HepG2 (cell line): Measurements from ENCODE around the gene TMEM198. TPM values are rescaled to one million over a fixed set of nuclear protein-coding genes. Genes with fewer than 3 reads are reported as not detected.

ENCODE experiments used
- ADNP ChIP-seq: sonication (generic); formaldehyde crosslinking; IDR thresholded peaks from 2 replicates; pipeline ENCODE4 v1.4.0; 2020; ENCODE audit warnings: missing genetic modification reagents
- FOSL1 ChIP-seq: sonication (generic); formaldehyde crosslinking; IDR thresholded peaks from 2 replicates; pipeline ENCODE4 v1.9.0; 2021; ENCODE audit warnings: missing genetic modification reagents, borderline replicate concordance
- GABPB1 ChIP-seq: IDR thresholded peaks from 2 replicates; pipeline ENCODE4 v1.6.1; 2016; ENCODE audit warnings: mild to moderate bottlenecking, missing genetic modification reagents, moderate library complexity, missing compliant biosample characterization
- HES4 ChIP-seq: sonication (generic); formaldehyde crosslinking; IDR thresholded peaks from 2 replicates; pipeline ENCODE4 v1.9.0; 2021; ENCODE audit warnings: mild to moderate bottlenecking, missing genetic modification reagents, borderline replicate concordance
- HNRNPL ChIP-seq: fragments of 200-400 bp; formaldehyde crosslinking; IDR thresholded peaks from 2 replicates; pipeline ENCODE4 v1.6.1; 2017; ENCODE audit warnings: mild to moderate bottlenecking, low read depth, low read length
- KLF16 ChIP-seq, 2 experiments: sonication (generic) in 1 of 2; formaldehyde crosslinking in 1 of 2; IDR thresholded peaks; 2 replicates each; pipeline versions ENCODE4 v1.6.1 to v1.8.0; 2016 to 2023; ENCODE audit warnings: missing genetic modification reagents in 2 of 2, missing compliant biosample characterization in 1 of 2
- POLR2G ChIP-seq: fragments of 200-400 bp; formaldehyde crosslinking; IDR thresholded peaks from 2 replicates; pipeline ENCODE4 v1.6.1; 2018; ENCODE audit warnings: mild to moderate bottlenecking, low read depth, low read length, moderate library complexity
- TCF7L2 ChIP-seq: IDR thresholded peaks from 2 replicates; pipeline ENCODE4 v1.6.1; 2011; ENCODE audit warnings: mild to moderate bottlenecking, low read depth, low read length, moderate library complexity
- TOE1 ChIP-seq: sonication (generic); formaldehyde crosslinking; IDR thresholded peaks from 2 replicates; pipeline ENCODE4 v1.4.0; 2020; ENCODE audit warnings: mild to moderate bottlenecking, missing genetic modification reagents
- ZBTB38 ChIP-seq: sonication (generic); formaldehyde crosslinking; IDR thresholded peaks from 2 replicates; pipeline ENCODE4 v1.5.1; 2020; ENCODE audit warnings: mild to moderate bottlenecking, missing genetic modification reagents
- ZC3H13 ChIP-seq: sonication (generic); formaldehyde crosslinking; IDR thresholded peaks from 2 replicates; pipeline ENCODE4 v1.8.1; 2023; ENCODE audit warnings: mild to moderate bottlenecking, missing genetic modification reagents, moderate library complexity
- ZFP41 ChIP-seq: sonication (generic); formaldehyde crosslinking; IDR thresholded peaks from 2 replicates; pipeline ENCODE4 v1.4.0; 2020; ENCODE audit warnings: mild to moderate bottlenecking, missing genetic modification reagents, borderline replicate concordance
- ZFY ChIP-seq: sonication (generic); formaldehyde crosslinking; IDR thresholded peaks from 2 replicates; pipeline ENCODE4 v1.4.0; 2020; ENCODE audit warnings: missing genetic modification reagents
- ZKSCAN1 ChIP-seq: fragments of 150-350 bp; IDR thresholded peaks from 2 replicates; pipeline ENCODE4 v1.6.1; 2014; ENCODE audit warnings: low read length
- ZNF296 ChIP-seq: sonication (generic); formaldehyde crosslinking; conservative IDR thresholded peaks from 2 replicates; pipeline ENCODE4 v1.5.0; 2020; ENCODE audit warnings: mild to moderate bottlenecking, missing genetic modification reagents
- ZNF382 ChIP-seq: sonication (generic); formaldehyde crosslinking; IDR thresholded peaks from 2 replicates; pipeline ENCODE4 v1.5.0; 2020; ENCODE audit warnings: missing genetic modification reagents, mild to moderate bottlenecking, borderline replicate concordance
- ZNF383 ChIP-seq: sonication (generic); formaldehyde crosslinking; IDR thresholded peaks from 2 replicates; pipeline ENCODE4 v1.4.0; 2020; ENCODE audit warnings: missing genetic modification reagents, mild to moderate bottlenecking, borderline replicate concordance
- ZNF589 ChIP-seq: sonication (generic); formaldehyde crosslinking; conservative IDR thresholded peaks from 2 replicates; pipeline ENCODE4 v1.8.0; 2022; ENCODE audit warnings: mild to moderate bottlenecking, moderate library complexity, missing genetic modification reagents
- ZNF747 ChIP-seq: sonication (generic); formaldehyde crosslinking; IDR thresholded peaks from 2 replicates; pipeline ENCODE4 v1.8.1; 2023; ENCODE audit warnings: missing genetic modification reagents, mild to moderate bottlenecking, borderline replicate concordance
- ZNF749 ChIP-seq: sonication (generic); formaldehyde crosslinking; IDR thresholded peaks from 2 replicates; pipeline ENCODE4 v1.8.0; 2022; ENCODE audit warnings: mild to moderate bottlenecking, missing genetic modification reagents, moderate library complexity, borderline replicate concordance
- ZNF772 ChIP-seq: sonication (generic); formaldehyde crosslinking; IDR thresholded peaks from 2 replicates; pipeline ENCODE4 v1.5.0; 2020; ENCODE audit warnings: mild to moderate bottlenecking, missing genetic modification reagents
- ZNF792 ChIP-seq: IDR thresholded peaks from 2 replicates; pipeline ENCODE4 v1.6.1; 2016
- polyA plus RNA-seq, 8 experiments: library from polyadenylated mRNA; depleted of rRNA in 3 of 8; stranded (reverse) in 7 of 8; unstranded in 1 of 8; fragments of >200 nt; fragmentation: Illumina TruSeq in 4 of 8; extraction: Trizol in 4 of 8; gene quantifications; 2 replicates each; pipeline versions ENCODE4 v1.2.1 to v1.2.3, GENCODE V29; 2011 to 2016; ENCODE audit warnings: low read depth in 4 of 8, missing spikeins in 1 of 8, mixed read lengths in 1 of 8; ENCODE audit not compliant: insufficient read depth in 1 of 8
- total RNA-seq, 5 experiments: library from RNA; depleted of rRNA; stranded (reverse); fragments of >200 nt; fragmentation: Illumina TruSeq; extraction: Trizol; gene quantifications; 2 replicates each; pipeline ENCODE4 v1.2.3, GENCODE V29; 2016; ENCODE audit warnings: low read depth in 1 of 5
- TF ChIP-seq, protein P1 (sequence below), 2 experiments: sonication (generic) in 1 of 2; formaldehyde crosslinking in 1 of 2; IDR thresholded peaks; 2 replicates each; pipeline versions ENCODE4 v1.4.0 to v1.6.1; 2018 to 2020; ENCODE audit warnings: missing genetic modification reagents in 2 of 2, borderline replicate concordance in 1 of 2, low read depth in 1 of 2, mild to moderate bottlenecking in 1 of 2, missing biosample characterization in 1 of 2
- TF ChIP-seq, protein P2 (sequence below): IDR thresholded peaks from 2 replicates; pipeline ENCODE4 v1.6.1; 2016; ENCODE audit warnings: low read depth, control low read depth
- TF ChIP-seq, protein P3 (sequence below): sonication (generic); formaldehyde crosslinking; conservative IDR thresholded peaks from 2 replicates; pipeline ENCODE4 v1.4.0; 2020; ENCODE audit warnings: missing genetic modification reagents
- TF ChIP-seq, protein P4 (sequence below): sonication (generic); formaldehyde crosslinking; IDR thresholded peaks from 2 replicates; pipeline ENCODE4 v1.8.0; 2022; ENCODE audit warnings: missing genetic modification reagents, mild to moderate bottlenecking, inconsistent platforms, borderline replicate concordance

Gene TMEM198
- total and polyA plus RNA-seq, 2 of the 13 experiments (the other 11 are each of a cell fraction or from before 2014, with no cell fraction given) = 17.3 to 23.5 TPM

DNA sequence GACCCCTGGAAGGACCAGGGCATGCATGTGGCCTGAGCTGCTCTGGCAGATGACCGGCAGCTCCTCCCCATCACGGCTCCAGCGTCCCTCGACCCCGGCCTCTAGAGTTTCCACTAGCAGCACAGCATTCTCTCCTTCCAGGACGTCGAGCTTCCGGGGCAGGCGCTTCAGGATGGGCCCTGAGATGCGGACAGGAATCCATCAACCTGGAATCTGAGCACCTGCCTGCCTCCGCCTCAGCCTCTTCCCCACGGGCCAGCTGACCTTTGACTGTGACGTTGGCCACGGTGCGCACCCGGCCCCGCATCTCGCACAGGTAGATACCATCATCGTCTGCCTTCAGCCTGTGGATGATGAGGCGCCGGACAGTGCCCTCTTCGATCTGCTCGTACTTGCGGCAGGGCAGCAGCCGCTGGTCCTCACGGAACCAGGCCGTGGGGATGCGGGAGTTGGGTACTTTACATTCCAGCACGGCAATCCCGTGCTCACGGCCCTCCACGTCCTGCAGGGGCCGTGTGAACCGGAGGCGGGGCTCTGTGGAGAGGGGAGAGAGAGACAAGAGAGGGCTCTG is 24.0 kb downstream of the TMEM198 start (continued):
- no peak for TF ChIP-seq HNRNPL
- TF ChIP-seq ZNF749 = no peak
- no peak for TF ChIP-seq TOE1 (CRISPR knock-in tag)
- no peak for TF ChIP-seq ADNP
- TF ChIP-seq ZNF747 = peak; percentile 35; the same call in 1 of the 2 replicates
- TF ChIP-seq, protein P1, sequence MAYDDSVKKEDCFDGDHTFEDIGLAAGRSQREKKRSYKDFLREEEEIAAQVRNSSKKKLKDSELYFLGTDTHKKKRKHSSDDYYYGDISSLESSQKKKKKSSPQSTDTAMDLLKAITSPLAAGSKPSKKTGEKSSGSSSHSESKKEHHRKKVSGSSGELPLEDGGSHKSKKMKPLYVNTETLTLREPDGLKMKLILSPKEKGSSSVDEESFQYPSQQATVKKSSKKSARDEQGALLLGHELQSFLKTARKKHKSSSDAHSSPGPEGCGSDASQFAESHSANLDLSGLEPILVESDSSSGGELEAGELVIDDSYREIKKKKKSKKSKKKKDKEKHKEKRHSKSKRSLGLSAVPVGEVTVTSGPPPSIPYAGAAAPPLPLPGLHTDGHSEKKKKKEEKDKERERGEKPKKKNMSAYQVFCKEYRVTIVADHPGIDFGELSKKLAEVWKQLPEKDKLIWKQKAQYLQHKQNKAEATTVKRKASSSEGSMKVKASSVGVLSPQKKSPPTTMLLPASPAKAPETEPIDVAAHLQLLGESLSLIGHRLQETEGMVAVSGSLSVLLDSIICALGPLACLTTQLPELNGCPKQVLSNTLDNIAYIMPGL (CRISPR knock-in tag; IDR thresholded peaks at IDR 0.05; ENCODE audit: borderline replicate concordance in 1 of 2, low read depth in 1 of 2) = no peak
- TF ChIP-seq ZNF792 (CRISPR knock-in tag) = no peak
- peak; percentile 78 for TF ChIP-seq POLR2G
- TF ChIP-seq ZC3H13 (CRISPR knock-in tag) = peak; percentile 99
- TF ChIP-seq ZNF382 (CRISPR knock-in tag) = no peak
- TF ChIP-seq ZKSCAN1 = no peak
- TF ChIP-seq, protein P2, sequence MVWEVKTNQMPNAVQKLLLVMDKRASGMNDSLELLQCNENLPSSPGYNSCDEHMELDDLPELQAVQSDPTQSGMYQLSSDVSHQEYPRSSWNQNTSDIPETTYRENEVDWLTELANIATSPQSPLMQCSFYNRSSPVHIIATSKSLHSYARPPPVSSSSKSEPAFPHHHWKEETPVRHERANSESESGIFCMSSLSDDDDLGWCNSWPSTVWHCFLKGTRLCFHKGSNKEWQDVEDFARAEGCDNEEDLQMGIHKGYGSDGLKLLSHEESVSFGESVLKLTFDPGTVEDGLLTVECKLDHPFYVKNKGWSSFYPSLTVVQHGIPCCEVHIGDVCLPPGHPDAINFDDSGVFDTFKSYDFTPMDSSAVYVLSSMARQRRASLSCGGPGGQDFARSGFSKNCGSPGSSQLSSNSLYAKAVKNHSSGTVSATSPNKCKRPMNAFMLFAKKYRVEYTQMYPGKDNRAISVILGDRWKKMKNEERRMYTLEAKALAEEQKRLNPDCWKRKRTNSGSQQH = no peak
- TF ChIP-seq, protein P3, sequence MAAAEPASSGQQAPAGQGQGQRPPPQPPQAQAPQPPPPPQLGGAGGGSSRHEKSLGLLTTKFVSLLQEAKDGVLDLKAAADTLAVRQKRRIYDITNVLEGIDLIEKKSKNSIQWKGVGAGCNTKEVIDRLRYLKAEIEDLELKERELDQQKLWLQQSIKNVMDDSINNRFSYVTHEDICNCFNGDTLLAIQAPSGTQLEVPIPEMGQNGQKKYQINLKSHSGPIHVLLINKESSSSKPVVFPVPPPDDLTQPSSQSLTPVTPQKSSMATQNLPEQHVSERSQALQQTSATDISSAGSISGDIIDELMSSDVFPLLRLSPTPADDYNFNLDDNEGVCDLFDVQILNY (CRISPR knock-in tag) = no peak
- peak; percentile 96 for TF ChIP-seq ZBTB38 (CRISPR knock-in tag)
- TF ChIP-seq FOSL1 = no peak
- no peak for TF ChIP-seq KLF16 (CRISPR knock-in tag; IDR thresholded peaks at IDR 0.05)
- 0 out of 2 replicates have a peak, but pooled peaks have one; percentile 35 for TF ChIP-seq HES4 (CRISPR knock-in tag)
- peak; percentile 64; the same call in 1 of the 2 replicates for TF ChIP-seq ZNF589 (CRISPR knock-in tag)
- TF ChIP-seq ZNF772 = peak; percentile 37; the same call in 1 of the 2 replicates
- TF ChIP-seq GABPB1 = peak; percentile 34; the same call in 1 of the 2 replicates
- no peak for TF ChIP-seq ZNF383
- no peak for TF ChIP-seq ZFP41 (CRISPR knock-in tag)
- no peak for TF ChIP-seq ZFY (CRISPR knock-in tag)
- TF ChIP-seq TCF7L2 = no peak
- TF ChIP-seq ZNF296 (CRISPR knock-in tag) = no peak
- TF ChIP-seq, protein P4, sequence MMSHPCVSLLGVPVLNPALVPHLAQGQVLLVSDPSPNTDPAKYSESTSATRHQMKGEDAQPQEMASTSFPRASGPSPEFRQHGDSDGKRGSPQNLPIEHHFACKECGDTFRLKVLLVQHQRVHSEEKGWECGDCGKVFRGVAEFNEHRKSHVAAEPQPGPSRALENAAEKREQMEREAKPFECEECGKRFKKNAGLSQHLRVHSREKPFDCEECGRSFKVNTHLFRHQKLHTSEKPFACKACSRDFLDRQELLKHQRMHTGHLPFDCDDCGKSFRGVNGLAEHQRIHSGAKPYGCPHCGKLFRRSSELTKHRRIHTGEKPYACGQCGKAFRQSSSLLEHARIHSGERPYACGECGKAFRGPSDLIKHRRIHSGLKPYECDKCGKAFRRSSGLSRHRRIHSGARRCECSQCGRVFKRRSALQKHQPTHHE (CRISPR knock-in tag) = no peak
